Pancreas (tissue), 10 donors: Measurements from ENCODE around the gene SEC24A. TPM values are rescaled to one million over a fixed set of nuclear protein-coding genes. Genes with fewer than 3 reads are reported as not detected.

Source experiments
- ATAC-seq, 4 donors: fragments of 200-7000 bp; cut with Tn5 transposase; one replicate each; pipeline versions ENCODE4 v1.8.0 to v1.9.1; 2020; ENCODE audit warnings: mild to moderate bottlenecking in 4 of 4, moderate library complexity in 4 of 4
- DNase-seq, 6 donors: peaks; one replicate each; pipeline ENCODE4 v3.0.0-alpha.2; 2020
- FAIRE-seq: peaks from 2 replicates; lab custom pipeline; 2012; peaks lifted over from hg19 to GRCh38; lab: Jason Lieb, UNC
- H3K27ac ChIP-seq, 4 donors: fragments of 200-600 bp; sonication (generic); 1 replicate in 3 of 4; 2 replicates in 1 of 4; pipeline versions ENCODE4 v1.5.0 to v1.8.0; 2020
- H3K27me3 ChIP-seq, 4 donors: fragments of 200-600 bp; one replicate each; pipeline ENCODE4 v1.8.0; 2021
- H3K36me3 ChIP-seq, 3 donors: fragments of 200-600 bp; sonication (generic) in 1 of 3; one replicate each; pipeline versions ENCODE4 v1.5.0 to v1.8.0; 2020 to 2021
- H3K4me1 ChIP-seq, 3 donors: fragments of 200-600 bp; one replicate each; pipeline ENCODE4 v1.8.0; 2021
- H3K4me3 ChIP-seq, 4 donors: fragments of 200-600 bp; sonication (generic) in 2 of 4; one replicate each; pipeline versions ENCODE4 v1.5.0 to v1.8.0; 2020 to 2021
- H3K9me3 ChIP-seq, 4 donors: fragments of 200-600 bp; one replicate each; pipeline ENCODE4 v1.8.0; 2021
- WGBS, 2 donors: extraction: QIAGEN DNeasy Blood & Tissue Kit; methylation state at CpG; one replicate each; pipeline ENCODE4 v1.1.7; 2013; 5-methylcytosine and 5-hydroxymethylcytosine counted together
- intact Hi-C, 3 donors: fragments of 100-400 bp; cut with DNase I; formaldehyde crosslinking; loops; one replicate each; pipeline versions ENCODE4 v1.11.1 to v1.14.2; 2022
- polyA plus RNA-seq, 2 donors: library from polyadenylated mRNA; stranded (reverse); fragments of 200-250 nt; gene quantifications; one replicate each; pipeline ENCODE4 v1.2.3, GENCODE V29; 2013
- total RNA-seq, 6 donors: library from RNA; stranded (reverse); fragmentation: NEBNext Ultra II Directional in 4 of 6; extraction: Animal tissue kit (Norgen Biotek cat#: 25700) in 4 of 6; gene quantifications; one replicate each; pipeline versions ENCODE4 v1.2.1 to v1.2.4, GENCODE V29; 2021 to 2023
- TF ChIP-seq, protein P1 (sequence below), 4 donors: fragments of 200-600 bp; sonication (generic) in 3 of 4; IDR thresholded peaks; one replicate each; pipeline versions ENCODE4 v1.5.0 to v1.8.0; 2021; ENCODE audit warnings: antibody characterized with exemption in 4 of 4
- donor health status: healthy with polysubstance abuse.
- donor health status: DM: no; HTN: no; CAD: no; lungs with moderate emphysema.
- donor health status: DM: no; HTN: no; CAD: no.
- donor health status: control.
- donor health status: control.
- donor health status: Bipolar disorder and iron deficiency.
- donor health status: DM: yes; HTN: yes; CAD: no.
- donor health status: DM: no; HTN: no; CAD: no.
- donor health status: DM: no; HTN: no; CAD: no.
- donor health status: DM: yes; HTN: yes; CAD: no.

The SEC24A gene
- total and polyA plus RNA-seq, 8 donors: 3.4 to 18.1 (median 10.2) TPM

DNA sequence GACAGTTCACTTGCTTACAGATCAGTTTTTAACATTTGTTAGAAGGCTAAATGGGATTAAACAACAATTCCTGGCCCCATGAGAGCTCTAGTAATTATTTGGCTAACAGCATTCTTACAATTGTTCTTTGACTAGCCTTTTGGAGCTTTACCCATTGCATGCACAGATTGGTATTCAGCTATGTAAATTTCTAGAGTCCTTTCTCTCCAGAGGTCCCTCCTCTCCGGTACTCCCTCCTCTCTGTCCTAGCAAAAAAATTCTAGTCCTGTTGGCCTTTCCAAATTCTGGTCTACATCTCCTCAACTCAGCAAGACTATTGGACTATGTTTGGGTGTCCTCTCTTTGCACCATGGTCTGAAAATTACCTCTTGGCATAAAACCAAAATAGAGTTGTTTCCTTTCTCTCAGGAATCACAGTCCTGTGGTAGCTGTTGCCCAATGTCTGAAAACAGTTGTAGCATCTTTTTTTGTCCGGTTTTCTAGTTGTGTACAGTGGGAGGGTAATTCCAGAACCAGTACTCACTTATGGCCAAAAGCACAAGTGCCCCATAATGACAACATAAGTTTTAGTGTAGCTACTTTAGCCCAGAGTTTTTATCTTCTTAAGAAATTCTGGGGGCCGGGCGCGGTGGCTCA is 34.0 kb upstream of the SEC24A start:
- Histone ChIP-seq H3K9me3 (no peaks in the 10 kb centered on the region), H3K4me3 (no peak overlapping the region), H3K27me3 (no peaks in the 10 kb centered on the region), H3K36me3 (peaks cover 0 to 28% (median 3%) of the 10 kb centered on the region in 3 donors), H3K4me1 (peaks cover 0 to 11% (median 10%) of the 10 kb centered on the region in 3 donors), H3K27ac (no peak overlapping the region)
- ATAC-seq (no peak), FAIRE-seq (no peak), DNase-seq (no peak)
- intact Hi-C loops: no loop called here
- 95 to 96% methylated on average over 5 of the region's 5 CpGs for WGBS, 2 donors
- TF ChIP-seq, protein P1, sequence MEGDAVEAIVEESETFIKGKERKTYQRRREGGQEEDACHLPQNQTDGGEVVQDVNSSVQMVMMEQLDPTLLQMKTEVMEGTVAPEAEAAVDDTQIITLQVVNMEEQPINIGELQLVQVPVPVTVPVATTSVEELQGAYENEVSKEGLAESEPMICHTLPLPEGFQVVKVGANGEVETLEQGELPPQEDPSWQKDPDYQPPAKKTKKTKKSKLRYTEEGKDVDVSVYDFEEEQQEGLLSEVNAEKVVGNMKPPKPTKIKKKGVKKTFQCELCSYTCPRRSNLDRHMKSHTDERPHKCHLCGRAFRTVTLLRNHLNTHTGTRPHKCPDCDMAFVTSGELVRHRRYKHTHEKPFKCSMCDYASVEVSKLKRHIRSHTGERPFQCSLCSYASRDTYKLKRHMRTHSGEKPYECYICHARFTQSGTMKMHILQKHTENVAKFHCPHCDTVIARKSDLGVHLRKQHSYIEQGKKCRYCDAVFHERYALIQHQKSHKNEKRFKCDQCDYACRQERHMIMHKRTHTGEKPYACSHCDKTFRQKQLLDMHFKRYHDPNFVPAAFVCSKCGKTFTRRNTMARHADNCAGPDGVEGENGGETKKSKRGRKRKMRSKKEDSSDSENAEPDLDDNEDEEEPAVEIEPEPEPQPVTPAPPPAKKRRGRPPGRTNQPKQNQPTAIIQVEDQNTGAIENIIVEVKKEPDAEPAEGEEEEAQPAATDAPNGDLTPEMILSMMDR (IDR thresholded peaks at IDR 0.05): no peak

DNA sequence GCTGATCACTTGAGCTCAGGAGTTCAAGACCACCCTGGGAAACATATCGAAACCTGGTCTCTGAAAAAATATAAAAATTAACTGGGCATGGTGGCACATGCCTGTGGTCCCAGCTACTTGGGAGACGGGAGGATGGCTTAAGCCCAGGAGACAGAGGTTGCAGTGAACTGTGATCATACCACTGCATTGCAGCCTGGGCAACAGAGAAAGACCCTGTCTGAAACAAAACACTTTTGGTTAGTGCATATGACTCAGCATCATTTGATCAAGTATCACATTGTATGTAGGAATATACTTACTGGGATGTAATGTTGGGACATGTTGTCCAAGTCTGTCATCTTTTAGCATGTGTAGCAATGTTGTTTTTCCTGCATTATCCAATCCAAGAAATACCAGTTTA is 28.0 kb upstream of the SEC24A start:
- WGBS, 2 donors: 96 to 97% methylated on average over 2 of the region's 2 CpGs
- Histone ChIP-seq H3K9me3 (no peaks in the 10 kb centered on the region), H3K36me3 (peaks cover 0 to 32% (median 3%) of the 10 kb centered on the region in 3 donors), H3K4me3 (no peak overlapping the region), H3K4me1 (peaks cover 0 to 12% (median 11%) of the 10 kb centered on the region in 3 donors), H3K27ac (no peak overlapping the region), H3K27me3 (no peaks in the 10 kb centered on the region)
- DNase-seq (no peak), ATAC-seq (no peak), FAIRE-seq (no peak)
- intact Hi-C loops: no loop called here
- TF ChIP-seq, protein P1 (IDR thresholded peaks at IDR 0.05): no peak

DNA sequence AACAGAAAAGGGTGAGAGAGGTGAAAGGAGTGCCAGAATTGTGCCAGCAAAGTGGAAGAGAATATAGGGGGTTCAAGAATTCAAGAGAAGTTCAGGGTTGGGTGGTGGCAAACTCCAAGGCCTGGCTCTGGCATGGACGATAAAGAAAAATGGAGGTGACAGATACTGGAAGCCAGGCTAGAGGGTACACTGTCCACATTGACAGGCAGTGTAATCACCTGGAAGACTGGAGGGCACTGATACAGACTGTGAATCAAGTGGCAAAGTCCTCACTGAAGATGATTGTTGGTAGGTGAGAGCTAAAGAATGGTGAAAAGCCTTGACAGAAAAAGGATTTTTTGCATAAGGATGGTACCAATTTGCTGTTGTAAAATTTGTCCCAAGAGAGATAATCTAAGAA is 23.0 kb upstream of the SEC24A start:
- WGBS, 2 donors: 54 to 78% methylated on average over 1 of the region's 1 CpG
- TF ChIP-seq, protein P1 (IDR thresholded peaks at IDR 0.05): no peak

DNA sequence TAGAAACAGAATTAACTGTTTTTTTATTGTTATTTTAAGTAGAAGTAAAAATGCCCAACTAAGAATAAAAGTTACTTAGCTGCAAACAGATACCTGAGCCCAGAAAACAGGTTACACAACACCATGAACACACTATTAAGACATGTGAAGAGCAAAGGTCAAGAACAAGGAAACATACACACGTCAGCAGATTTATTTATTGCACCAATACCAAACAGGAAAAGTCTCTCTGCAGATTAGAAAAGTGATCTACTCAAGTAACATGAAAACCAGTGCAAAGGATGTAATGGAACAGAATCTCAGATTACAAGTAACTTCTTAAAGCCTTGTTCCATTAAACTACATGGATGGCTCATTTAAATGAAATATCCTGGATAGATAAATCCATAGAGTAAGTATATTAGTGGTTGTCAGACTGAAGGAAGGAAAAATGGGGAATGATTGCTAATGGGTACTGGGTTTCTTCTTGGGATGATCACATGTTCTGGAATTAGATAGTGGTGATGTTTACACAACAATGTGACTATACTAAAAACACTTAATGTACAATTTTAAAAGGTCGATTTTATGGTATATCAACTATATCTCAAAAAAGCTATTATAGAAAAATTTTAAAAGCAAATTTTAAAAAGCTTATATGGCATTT is 22.1 kb upstream of the SEC24A start:
- Histone ChIP-seq H3K4me3 (no peak overlapping the region), H3K4me1 (peaks cover 16 to 27% (median 17%) of the 10 kb centered on the region in 3 donors), H3K36me3 (peaks cover 0 to 7% (median 0%) of the 10 kb centered on the region in 3 donors), H3K27ac (peak overlapping the region in 2 of 4 donors; percentile 65 to 67), H3K27me3 (no peaks in the 10 kb centered on the region), H3K9me3 (no peaks in the 10 kb centered on the region)
- 27 to 37% methylated on average over 2 of the region's 2 CpGs for WGBS, 2 donors
- no peak for FAIRE-seq
- intact Hi-C loops: no loop called here
- ATAC-seq: peak; percentile 88 to 95 (median 94)
- no peak for DNase-seq
- TF ChIP-seq, protein P1 (IDR thresholded peaks at IDR 0.05): no peak

More for the DNA sequence above, 23.0 kb upstream of the SEC24A start:
- Histone ChIP-seq H3K36me3 (peaks cover 0 to 16% (median 0%) of the 10 kb centered on the region in 3 donors), H3K4me3 (no peak overlapping the region), H3K4me1 (peaks cover 10 to 23% (median 16%) of the 10 kb centered on the region in 3 donors), H3K9me3 (no peaks in the 10 kb centered on the region), H3K27me3 (no peaks in the 10 kb centered on the region), H3K27ac (peak overlapping the region in 2 of 4 donors; percentile 65 to 67)
- DNase-seq (no peak), ATAC-seq (peak in 3 of 4 donors; percentile 5 to 21 (median 19)), FAIRE-seq (no peak)
- intact Hi-C loops: no loop called here
